HUES64 (cell line): ENCODE results near the gene CEACAM21.

Source experiments
- H3K27ac ChIP-seq: 2 replicates; pipeline ENCODE4 v1.7.0; 2013; ENCODE audit warnings: low read depth, low read length, inconsistent platforms
- H3K27me3 ChIP-seq: 2 replicates; pipeline ENCODE4 v1.6.1; 2013; ENCODE audit warnings: mild to moderate bottlenecking, low read length; ENCODE audit not compliant: insufficient read depth
- H3K36me3 ChIP-seq: 2 replicates; pipeline ENCODE4 v1.6.1; 2013; ENCODE audit warnings: mild to moderate bottlenecking, low read length; ENCODE audit not compliant: insufficient read depth
- H3K4me1 ChIP-seq: 2 replicates; pipeline ENCODE4 v1.6.1; 2013; ENCODE audit warnings: mild to moderate bottlenecking, low read length, moderate library complexity; ENCODE audit not compliant: insufficient read depth
- H3K4me3 ChIP-seq: 2 replicates; pipeline ENCODE4 v1.5.1; 2013; ENCODE audit warnings: mild to moderate bottlenecking, low read length, moderate library complexity
- H3K9ac ChIP-seq: 2 replicates; pipeline ENCODE4 v1.6.1; 2013; ENCODE audit warnings: mild to moderate bottlenecking, low read depth, low read length
- H3K9me3 ChIP-seq: 2 replicates; pipeline ENCODE4 v1.6.1; 2013; ENCODE audit warnings: low read depth, low read length; ENCODE audit not compliant: insufficient read depth
- WGBS: fragments of 150-250, 120-280 bp; methylation state at CpG from one replicate; pipeline ENCODE4 v1.1.7; 2013; ENCODE audit warnings: missing lambda C conversion rate; 5-methylcytosine and 5-hydroxymethylcytosine counted together

The CEACAM21 gene

GRCh38 chr19:41537789-41538188 is 38.2 kb upstream of the CEACAM21 start:
- no peaks in the 10 kb centered on the region for H3K36me3 ChIP-seq
- no peaks in the 10 kb centered on the region for H3K4me1 ChIP-seq
- WGBS: 56% methylated on average over 1 of the region's 1 CpG
- H3K9ac ChIP-seq: no peak overlapping the region
- H3K9me3 ChIP-seq: no peaks in the 10 kb centered on the region
- H3K4me3 ChIP-seq: no peak overlapping the region
- no peak overlapping the region for H3K27ac ChIP-seq
- H3K27me3 ChIP-seq: peaks cover 9% of the 10 kb centered on the region

GRCh38 chr19:41540041-41540695 is 35.8 kb upstream of the CEACAM21 start:
- H3K9ac ChIP-seq: no peak overlapping the region
- H3K4me3 ChIP-seq: no peak overlapping the region
- H3K27ac ChIP-seq: no peak overlapping the region
- WGBS: 61% methylated on average over 11 of the region's 11 CpGs
- H3K4me1 ChIP-seq: no peaks in the 10 kb centered on the region
- H3K27me3 ChIP-seq: peaks cover 9% of the 10 kb centered on the region
- no peaks in the 10 kb centered on the region for H3K36me3 ChIP-seq
- no peaks in the 10 kb centered on the region for H3K9me3 ChIP-seq

- WGBS: 60% methylated on average over 13 of the region's 13 CpGs
- Histone ChIP-seq H3K4me3 (no peak overlapping the region), H3K9ac (no peak overlapping the region), H3K36me3 (no peaks in the 10 kb centered on the region), H3K27ac (no peak overlapping the region), H3K9me3 (no peaks in the 10 kb centered on the region), H3K27me3 (peaks cover 9% of the 10 kb centered on the region), H3K4me1 (no peaks in the 10 kb centered on the region)
These were observed 33.9 kb upstream of the CEACAM21 start for GRCh38 chr19:41541990-41542584.

GRCh38 chr19:41542622-41543021 is 33.3 kb upstream of the CEACAM21 start:
- H3K4me1 ChIP-seq: peaks cover under 1% of the 10 kb centered on the region; the same call in 1 of the 2 replicates
- H3K9me3 ChIP-seq: no peaks in the 10 kb centered on the region
- 82% methylated on average over 4 of the region's 4 CpGs for WGBS
- no peak overlapping the region for H3K4me3 ChIP-seq
- H3K27me3 ChIP-seq: peaks cover 9% of the 10 kb centered on the region
- H3K36me3 ChIP-seq: no peaks in the 10 kb centered on the region
- no peak overlapping the region for H3K27ac ChIP-seq
- H3K9ac ChIP-seq: no peak overlapping the region

GRCh38 chr19:41543582-41543981 is 32.4 kb upstream of the CEACAM21 start:
- Histone ChIP-seq H3K9me3 (no peaks in the 10 kb centered on the region), H3K9ac (no peak overlapping the region), H3K4me3 (no peak overlapping the region), H3K36me3 (no peaks in the 10 kb centered on the region), H3K27me3 (peaks cover 9% of the 10 kb centered on the region), H3K27ac (no peak overlapping the region), H3K4me1 (peaks cover 10% of the 10 kb centered on the region)
- WGBS: 80% methylated on average over 1 of the region's 2 CpGs

GRCh38 chr19:41545547-41545946 is 30.4 kb upstream of the CEACAM21 start:
- Histone ChIP-seq H3K36me3 (no peaks in the 10 kb centered on the region), H3K4me1 (peaks cover 26% of the 10 kb centered on the region), H3K27ac (no peak overlapping the region), H3K4me3 (no peak overlapping the region), H3K9me3 (no peaks in the 10 kb centered on the region), H3K9ac (no peak overlapping the region), H3K27me3 (peaks cover 3% of the 10 kb centered on the region; the same call in 1 of the 2 replicates)
- 90% methylated on average over 6 of the region's 6 CpGs for WGBS

GRCh38 chr19:41546386-41546789 is 29.6 kb upstream of the CEACAM21 start:
- H3K9ac ChIP-seq: no peak overlapping the region
- H3K9me3 ChIP-seq: no peaks in the 10 kb centered on the region
- no peak overlapping the region for H3K27ac ChIP-seq
- 79% methylated on average over 6 of the region's 6 CpGs for WGBS
- H3K4me3 ChIP-seq: no peak overlapping the region
- H3K4me1 ChIP-seq: peaks cover 26% of the 10 kb centered on the region
- H3K27me3 ChIP-seq: peaks cover 3% of the 10 kb centered on the region; the same call in 1 of the 2 replicates
- no peaks in the 10 kb centered on the region for H3K36me3 ChIP-seq

- Histone ChIP-seq H3K27ac (no peak overlapping the region), H3K27me3 (peaks cover 3% of the 10 kb centered on the region; the same call in 1 of the 2 replicates), H3K36me3 (no peaks in the 10 kb centered on the region), H3K9me3 (no peaks in the 10 kb centered on the region), H3K4me1 (peaks cover 26% of the 10 kb centered on the region), H3K9ac (no peak overlapping the region), H3K4me3 (no peak overlapping the region)
- 85% methylated on average over 2 of the region's 4 CpGs for WGBS
These were observed 29.0 kb upstream of the CEACAM21 start for GRCh38 chr19:41546961-41547360.

- Histone ChIP-seq H3K27me3 (no peaks in the 10 kb centered on the region), H3K4me1 (peaks cover 26% of the 10 kb centered on the region), H3K9me3 (no peaks in the 10 kb centered on the region), H3K4me3 (no peak overlapping the region), H3K27ac (no peak overlapping the region), H3K9ac (no peak overlapping the region), H3K36me3 (no peaks in the 10 kb centered on the region)
- WGBS: 81% methylated on average over 2 of the region's 2 CpGs
These were observed 28.4 kb upstream of the CEACAM21 start for GRCh38 chr19:41547569-41547968.

GRCh38 chr19:41548047-41548446 is 27.9 kb upstream of the CEACAM21 start:
- WGBS: 78% methylated on average over 4 of the region's 4 CpGs
- no peak overlapping the region for H3K4me3 ChIP-seq
- 0 out of 2 replicates have a peak overlapping the region, but pooled peaks have one; percentile 10 for H3K27ac ChIP-seq
- H3K9me3 ChIP-seq: no peaks in the 10 kb centered on the region
- H3K4me1 ChIP-seq: peaks cover 26% of the 10 kb centered on the region
- H3K36me3 ChIP-seq: no peaks in the 10 kb centered on the region
- no peaks in the 10 kb centered on the region for H3K27me3 ChIP-seq
- no peak overlapping the region for H3K9ac ChIP-seq

GRCh38 chr19:41548954-41549688 is 26.8 kb upstream of the CEACAM21 start:
- Histone ChIP-seq H3K4me1 (peaks cover 26% of the 10 kb centered on the region), H3K4me3 (peak overlapping the region; percentile 30), H3K9me3 (peaks cover 8% of the 10 kb centered on the region), H3K27me3 (no peaks in the 10 kb centered on the region), H3K36me3 (no peaks in the 10 kb centered on the region), H3K9ac (0 out of 2 replicates have a peak overlapping the region, but pooled peaks have one; percentile 13), H3K27ac (peak overlapping the region; percentile 16)
- WGBS: 23% methylated on average over 8 of the region's 9 CpGs
